HT-29 (cell line): ENCODE results near the gene KLHL22. TPM values are rescaled to one million over a fixed set of nuclear protein-coding genes. Genes with fewer than 3 reads are reported as not detected.
"Not testable (repeated sequence)": the region's sequence is repeated elsewhere in the genome, so short reads cannot be mapped to it uniquely, and the experiment has no call there.

Experiments
- DNase-seq: peaks from one replicate; pipeline ENCODE4 v3.0.0-alpha.2; 2015; ENCODE audit warnings: low spot score
- total RNA-seq: library from RNA; depleted of rRNA; stranded (reverse); fragments of >200 nt; shearing (Covaris generic); gene quantifications from 2 replicates; pipeline ENCODE4 v1.2.3, GENCODE V29; 2014

Gene KLHL22
- total RNA-seq, 1 experiment from 2014 or later = 15.7 TPM

DNA sequence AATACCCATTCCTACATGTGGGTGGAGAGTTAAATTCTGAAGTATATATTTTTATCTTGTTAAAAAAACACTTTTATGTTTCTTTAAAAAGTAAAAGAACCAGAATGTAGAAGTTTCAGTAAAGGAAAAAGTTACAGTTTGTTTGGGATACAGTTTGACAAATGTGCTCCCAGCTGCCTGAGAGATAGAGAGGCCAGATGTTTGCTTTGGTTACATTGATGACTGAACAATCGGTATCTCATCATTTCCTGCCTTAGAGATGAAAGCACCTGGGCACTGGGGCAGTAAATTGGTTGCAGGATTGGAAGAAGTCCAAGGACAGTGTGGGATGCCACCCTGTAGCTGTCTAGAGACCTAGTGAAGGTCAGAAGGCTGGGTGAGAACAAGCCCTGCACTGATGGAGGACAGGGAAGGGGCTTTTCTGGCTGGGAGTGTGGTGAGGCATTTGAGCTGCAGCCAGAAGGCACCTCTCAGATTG lies 28.4 kb upstream of the KLHL22 start:
- no peak for DNase-seq

DNA sequence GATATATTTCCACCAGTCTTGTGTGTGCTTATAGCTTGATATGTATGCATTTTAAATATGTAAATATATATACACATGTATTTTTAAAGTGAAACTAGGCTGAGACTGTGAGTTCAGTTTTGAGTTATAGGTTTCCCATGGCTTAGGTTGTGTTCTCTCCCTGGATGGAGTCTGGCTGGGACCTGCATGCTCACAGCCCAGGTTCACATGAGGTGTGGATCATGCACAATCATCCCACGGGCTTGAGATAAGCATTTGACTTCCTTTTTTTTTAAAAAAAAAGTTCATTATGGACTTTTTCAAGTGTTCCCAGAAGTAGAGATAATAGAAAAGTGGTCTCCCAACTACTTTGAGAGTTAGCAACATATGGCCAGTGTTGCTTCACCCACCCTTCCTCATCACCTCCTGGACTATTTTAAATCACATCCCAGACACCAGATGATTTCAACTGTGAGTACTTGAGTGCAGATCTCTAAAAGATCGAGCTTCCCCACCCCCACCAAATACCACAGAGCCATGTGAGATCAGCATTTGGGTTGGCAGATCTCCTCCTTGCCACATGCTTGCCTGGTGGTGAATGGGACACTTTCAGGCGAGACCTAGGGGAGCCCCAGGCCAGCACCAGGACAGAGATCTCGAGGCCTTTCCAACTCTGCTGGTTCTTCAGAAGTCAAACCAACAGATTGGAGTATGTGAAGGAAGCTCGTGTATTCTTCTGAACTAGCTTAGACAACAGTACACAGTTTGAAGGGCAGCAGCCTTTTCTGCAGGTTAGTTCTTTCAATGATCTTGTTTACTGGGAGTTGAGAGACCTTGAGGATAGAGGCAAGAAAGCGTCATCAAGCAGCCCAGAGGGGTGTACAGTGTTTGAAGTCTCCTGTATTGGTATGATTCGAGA lies 27.7 kb upstream of the KLHL22 start:
- no peak for DNase-seq

DNA sequence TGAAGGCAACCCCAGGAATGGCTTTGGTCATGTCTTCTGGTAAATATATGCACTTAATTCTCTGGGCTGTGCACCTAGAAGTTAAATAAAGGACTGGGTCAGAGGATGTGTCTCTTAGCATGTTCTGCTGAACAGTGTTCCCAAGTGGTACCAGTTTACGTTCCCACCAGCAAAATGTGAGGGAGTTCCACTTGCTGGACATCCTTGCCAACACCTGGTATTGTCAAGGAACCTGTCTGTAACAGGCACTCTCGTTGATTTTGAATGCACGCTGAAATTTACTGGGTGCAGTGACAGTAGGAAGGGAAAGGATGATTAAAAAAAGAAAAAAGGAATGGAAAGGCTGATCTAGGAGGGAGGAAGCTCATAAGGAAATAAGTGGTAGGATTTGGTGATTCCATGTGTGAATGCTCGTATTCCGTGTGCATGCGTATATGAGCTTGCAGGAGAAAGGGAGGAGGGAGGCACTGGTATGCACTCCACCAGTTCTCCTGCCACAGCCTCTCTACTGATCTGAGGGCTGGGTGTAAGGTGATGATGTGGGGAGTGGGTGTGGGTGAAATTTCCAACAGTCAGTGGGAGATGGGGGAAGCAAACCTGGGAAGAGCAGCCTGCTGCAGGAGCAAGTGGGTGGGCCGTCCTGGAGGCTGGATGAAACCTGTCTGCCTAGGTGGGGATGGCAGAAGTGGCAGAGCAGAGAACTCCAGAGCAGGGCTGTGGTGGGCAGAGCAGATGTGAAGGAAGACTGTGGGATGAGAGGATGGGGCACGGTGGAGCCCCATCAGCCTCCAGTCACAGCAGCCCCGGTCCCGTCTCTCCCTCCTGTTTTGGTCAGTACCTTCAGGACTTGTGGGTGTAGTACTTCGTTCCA lies 26.8 kb upstream of the KLHL22 start:
- no peak for DNase-seq

DNA sequence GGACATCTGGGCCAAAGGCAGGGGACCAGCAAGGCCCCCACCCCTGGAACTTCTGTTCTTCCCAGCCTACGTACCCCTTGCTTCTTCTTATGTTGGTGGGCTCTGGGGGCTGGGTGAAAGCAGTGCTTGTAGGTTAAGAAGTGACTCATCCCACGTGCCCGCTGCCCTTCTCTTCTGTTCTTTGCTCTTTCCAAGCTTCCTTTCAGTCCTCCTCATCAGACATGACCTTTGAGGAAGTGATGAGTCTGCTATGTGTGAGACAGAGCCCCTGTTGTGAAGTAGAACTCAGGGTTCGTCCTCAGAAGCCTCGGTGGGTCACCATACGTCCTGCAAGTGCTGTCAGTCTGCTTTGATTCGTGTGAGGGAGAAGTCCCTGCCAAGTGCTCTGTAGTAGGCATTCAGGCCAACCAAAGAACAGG lies 24.5 kb upstream of the KLHL22 start:
- DNase-seq = no peak

DNA sequence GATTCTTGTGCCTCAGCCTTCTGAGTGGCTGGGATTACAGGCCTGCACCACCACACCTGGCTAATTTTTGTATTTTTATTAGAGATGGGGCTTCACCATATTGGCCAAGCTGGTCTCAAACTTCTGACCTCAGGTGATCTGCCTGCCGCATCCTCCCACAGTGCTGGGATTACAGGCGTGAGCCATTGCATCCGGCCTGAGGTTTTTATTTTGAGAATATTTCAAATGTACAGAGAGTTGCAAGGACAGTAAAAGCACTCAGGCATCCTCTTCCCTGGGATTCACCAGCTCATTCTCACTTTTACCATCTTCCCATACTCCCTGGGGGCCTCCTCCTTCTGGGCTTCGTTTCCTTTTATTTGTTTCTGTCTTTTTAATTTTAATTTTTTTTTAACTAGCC lies 24.0 kb upstream of the KLHL22 start:
- DNase-seq = no peak

DNA sequence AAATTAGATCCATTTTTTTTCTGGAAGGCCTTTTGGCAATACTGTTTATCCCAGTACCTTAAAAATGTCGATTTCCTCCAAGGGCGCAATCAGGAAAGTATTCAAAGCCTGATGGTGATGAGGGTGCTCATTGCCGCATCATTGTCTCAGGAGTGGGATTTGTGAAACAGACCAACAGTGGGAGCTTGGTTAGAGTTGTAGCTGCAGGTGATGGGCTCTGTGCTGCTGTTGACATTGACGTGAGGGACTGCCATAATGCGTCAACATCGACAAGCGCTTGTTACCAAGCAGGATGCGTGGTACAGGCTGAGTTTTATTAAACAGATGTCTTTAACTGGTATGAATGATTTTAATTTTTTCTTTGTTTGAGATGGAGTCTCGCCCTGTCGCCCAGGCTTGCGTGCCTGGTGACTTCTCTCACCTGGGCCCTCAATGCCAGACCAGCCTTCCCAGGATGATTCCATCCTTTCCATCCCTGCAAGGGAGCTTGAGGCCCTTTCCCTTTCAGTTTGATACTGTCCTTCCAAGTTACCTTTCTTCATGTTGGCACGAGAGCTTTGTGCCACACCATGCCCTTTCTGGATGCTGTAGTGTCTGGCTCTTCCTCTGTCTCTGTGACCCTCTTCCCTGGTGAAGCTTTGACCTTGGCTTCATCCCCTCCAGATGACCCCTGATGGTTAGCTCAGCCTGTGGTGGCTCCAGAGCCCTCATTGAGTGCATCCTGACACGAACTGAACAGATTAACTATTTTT lies 22.4 kb upstream of the KLHL22 start:
- no peak for DNase-seq

DNA sequence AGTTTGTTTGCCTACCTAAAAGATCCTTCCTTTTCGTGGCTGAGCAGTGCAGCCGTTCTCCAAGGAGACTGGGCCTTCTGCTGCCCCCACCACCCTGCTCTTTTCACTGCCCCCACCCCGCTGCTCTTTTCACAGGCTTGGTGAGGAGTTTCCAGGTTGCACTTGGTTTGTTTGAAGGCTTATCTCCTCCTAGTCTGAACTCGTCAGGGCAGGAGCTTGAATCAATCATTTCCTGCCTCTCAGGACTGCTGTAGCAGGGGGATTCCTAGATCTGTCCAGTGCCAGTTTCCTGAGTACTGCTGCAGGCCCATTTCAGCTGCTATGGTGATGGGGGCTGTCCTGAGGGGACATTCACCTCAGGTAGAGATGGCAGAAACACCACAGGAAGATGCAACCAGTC lies 21.8 kb upstream of the KLHL22 start:
- DNase-seq = no peak

DNA sequence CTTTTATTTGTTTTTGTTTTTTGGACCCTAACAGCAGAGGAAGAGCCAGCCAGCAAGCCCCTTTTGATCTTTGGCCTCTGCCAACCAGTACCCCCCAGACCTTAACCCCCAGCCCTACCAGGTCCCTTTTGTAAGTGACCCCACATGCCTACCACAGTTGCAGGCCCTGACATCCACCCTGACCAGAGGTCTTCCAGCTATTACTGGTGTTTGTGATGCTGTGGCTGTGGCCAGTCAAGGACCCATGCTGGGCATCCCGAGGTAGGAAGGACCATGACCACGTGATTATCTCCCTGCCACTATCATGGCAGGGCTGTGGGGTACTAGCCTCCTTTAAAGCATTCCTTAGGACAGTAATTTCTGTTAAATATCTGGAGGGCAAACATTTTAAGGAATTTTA lies 20.8 kb upstream of the KLHL22 start:
- no peak for DNase-seq

DNA sequence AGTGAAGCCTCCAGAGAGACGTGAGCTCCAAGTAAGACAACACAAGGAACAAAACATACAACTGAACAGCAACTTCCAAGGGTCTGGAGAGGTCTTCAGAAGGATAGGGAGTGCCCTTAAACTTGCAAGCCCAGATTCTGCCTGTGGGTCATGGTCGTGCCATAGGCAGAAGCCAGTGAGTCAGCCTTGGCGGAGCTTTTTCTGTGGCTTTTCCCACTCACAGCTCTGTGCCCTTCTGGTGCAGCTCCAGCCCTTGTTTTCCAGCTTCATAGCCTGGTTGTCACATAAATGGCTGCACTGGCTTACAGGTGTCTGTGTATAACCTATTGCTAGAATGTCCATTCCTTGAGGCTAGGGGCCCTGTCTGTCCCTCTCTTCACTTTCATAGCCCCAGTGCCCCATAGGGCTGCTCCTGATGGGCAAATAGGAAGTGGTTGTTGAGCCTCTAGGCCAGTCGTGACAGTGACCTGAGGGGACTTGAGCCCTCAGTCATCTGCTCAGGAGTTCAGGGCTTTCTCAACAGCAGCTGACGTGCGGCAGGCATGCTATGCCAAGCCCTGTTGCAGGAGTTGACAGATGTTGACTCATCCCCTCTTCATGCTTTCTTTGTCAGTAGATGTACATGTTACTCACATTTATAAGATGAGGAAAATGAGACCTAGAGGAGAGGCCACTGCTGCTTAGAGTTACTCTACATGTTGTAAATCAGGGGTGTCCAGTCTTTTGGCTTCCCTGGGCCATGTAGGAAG lies 19.2 kb upstream of the KLHL22 start:
- no peak for DNase-seq

DNA sequence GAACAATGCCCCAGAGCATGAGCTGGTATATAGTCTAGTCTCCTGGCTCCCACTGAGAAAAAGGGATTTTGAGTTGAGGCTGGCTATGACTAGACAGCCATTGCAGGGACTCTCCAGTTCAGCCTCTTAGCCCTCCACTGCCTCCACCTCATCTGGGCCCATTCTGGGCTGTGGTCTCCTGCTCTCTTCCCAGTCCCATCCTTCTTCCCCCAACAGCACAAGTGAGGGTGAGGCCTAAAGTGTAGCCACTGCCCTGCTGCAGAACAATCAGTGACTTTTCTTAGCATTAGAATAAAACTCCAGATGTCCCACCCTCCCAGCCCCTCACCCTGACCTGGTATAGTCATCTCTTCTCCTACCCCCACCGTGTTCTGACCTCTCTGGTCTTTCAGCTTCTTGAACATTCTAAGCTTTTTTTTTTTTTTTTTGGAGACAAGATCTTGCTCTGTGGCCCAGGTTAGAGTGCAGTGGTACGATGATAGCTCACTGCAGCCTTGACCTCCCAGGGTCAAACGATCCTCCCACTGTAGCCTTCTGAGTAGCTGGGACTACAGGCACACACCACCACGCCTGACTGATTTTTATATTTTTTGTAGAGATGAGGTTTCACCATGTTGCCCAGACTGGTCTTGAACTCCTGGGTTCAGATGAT lies 16.1 kb upstream of the KLHL22 start:
- DNase-seq = no peak

DNA sequence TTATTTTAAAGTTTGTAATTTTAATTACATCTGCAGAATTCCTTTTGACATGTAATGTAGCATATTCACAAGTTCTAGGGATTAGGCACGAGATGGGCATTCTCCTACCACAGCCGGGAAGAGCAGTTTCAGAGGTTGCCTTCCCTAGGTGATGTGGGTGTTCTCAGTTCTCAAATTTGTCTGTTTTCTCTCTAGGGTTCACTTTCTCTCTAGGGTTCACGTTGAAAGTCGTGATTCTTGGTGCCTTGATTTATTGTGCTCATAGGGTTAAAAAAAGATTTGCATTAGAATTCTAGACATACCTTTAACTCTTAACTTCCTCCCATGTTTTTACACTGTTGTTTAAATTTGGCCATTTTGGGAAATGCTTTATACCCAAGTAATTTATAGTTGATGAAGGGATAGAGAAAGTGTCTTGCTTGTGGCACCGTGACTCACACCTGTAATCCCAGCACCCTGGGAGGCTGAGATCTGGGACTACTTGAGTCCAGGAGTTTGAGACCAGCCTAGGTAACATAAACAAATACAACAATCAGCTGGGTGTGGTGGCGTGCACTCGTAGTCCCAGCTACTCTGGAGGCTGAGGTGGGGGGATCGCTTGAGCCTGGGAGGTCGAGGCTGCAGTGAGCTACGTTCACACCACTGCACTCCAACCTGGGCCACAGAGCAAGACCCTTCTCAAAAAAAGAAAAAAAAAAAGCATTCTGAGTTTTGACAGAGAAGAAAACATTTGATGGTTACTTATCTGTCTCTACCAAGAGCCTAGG lies 15.4 kb upstream of the KLHL22 start:
- DNase-seq = no peak

DNA sequence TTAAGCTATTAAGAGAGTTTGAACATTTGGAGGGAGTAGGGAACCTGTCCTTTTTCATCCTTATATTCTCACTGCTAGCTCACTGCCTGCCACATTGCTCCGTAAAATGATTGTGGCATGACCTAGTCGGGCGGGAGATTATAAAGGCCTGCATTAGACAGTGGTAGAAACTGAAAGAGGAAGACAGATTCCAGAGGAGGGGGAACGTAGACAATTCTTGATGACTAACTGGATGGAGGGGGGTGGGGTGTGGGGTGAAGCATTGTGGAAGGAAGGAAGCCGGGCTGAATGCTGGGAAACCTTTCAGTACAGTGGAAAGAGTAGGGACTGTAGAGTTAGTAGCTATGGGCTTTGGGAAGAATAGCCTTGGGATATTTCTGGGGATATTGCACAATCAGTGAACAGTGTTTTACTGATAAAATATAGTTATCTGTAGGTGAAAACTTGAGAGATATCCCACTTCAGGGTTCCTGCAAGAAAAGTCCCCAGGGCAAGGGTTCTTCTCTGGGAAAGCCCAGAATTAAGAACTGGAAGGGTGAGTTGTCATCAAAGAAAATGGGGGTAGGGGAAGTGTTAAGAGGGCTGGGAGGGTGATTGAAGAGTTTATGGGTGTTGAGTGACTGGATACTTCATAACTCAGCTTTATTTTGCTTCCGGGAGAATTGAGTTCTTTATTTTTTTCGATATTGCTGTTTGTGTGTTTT lies 13.9 kb upstream of the KLHL22 start:
- DNase-seq = peak; percentile 95

DNA sequence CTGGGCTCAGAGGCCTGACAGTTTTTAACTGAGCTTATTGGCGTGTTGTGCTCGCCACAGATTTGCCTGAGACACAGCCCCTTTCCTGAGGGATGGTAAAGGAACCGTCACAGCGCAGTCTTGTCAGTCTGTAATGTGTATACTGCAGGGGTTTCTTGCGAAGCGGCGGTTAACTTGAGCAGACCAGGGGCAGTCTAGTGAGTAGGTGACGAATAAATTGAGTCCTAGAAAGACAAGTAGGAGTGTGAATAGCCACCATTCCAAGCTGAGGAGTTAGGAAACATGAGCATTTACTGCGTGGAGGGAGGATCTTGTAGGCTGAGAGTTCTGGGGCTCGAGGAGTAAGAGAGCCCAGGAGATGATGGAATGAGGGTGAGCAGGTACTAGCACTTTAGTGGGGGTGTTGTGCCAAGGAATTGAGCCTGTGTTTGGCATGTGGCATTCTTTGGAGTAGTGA lies 13.2 kb upstream of the KLHL22 start:
- peak; percentile 50 for DNase-seq

DNA sequence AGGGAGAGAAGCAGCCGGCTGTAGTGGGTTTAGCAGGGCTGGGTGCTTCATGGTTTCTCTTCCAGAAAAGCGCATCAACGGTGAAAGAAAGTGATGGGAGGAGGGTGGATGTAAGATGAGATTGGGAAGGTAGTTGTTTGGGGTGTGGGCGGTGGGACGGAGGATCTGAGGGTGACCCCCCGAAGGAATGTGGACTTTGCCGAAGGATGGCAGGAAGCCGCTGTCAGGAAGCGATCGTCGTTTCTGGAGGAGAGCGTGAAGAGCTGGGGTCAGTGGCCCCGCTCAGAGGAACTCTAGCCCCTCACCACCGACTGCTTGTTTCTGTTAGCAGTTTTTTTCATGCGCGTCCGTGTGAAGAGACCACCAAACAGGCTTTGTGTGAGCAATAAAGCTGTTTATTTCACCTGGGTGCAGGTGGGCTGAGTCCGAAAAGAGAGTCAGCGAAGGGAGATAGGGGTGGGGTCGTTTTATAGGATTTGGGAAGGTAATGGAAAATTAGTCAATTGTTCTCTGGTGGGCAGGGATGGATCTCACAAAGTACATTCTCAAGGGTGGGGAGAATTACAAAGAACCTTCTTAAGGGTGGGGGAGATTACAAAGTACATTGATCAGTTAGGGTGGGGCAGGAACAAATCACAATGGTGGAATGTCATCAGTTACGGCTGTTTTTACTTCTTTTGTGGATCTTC lies 12.6 kb upstream of the KLHL22 start:
- DNase-seq = not testable (repeated sequence)

DNA sequence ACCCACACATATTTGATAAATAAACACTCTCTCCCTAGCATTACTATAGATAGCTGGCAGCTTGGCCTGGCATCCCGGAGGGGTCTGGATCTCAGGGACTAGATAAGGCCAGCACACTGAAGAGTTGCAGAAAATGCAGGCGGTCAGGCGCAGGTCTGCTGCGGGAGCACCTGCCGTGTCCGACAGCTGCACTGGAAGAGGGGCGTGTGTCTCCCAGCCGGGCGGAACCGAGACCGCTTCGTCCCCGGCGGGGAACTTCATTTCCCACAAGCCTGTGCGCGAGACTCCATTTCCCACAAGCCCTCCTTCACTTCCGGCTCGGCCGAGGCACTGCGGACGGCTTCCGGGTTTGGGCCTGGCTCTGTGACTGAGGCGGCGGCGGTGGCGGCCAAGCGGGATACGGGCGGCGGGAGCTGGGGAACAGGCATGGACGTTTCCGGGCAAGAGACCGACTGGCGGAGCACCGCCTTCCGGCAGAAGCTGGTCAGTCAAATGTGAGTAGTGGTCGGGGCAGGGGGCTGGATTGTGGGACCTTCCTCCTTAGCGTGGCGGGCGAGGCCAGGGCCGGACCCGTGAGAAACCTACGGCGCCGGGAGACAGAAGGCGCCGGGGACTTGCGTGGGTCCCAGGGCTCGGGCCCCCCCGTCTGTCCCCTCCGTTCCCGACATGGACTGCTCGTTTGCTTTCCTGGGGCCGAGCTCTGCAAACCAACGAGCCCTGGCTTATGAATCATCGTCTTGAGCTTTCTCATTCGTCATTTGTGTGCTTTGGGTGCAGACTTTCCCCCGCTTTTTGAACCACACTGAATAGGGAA lies 11.9 kb upstream of the KLHL22 start, which contains the start of gene MED15:
Gene MED15, plus strand, starts transcription at position 358 of the 814 bp plus-strand sequence. Its CDS starts 69 bp downstream, at position 427.
- peak; percentile 93 for DNase-seq

DNA sequence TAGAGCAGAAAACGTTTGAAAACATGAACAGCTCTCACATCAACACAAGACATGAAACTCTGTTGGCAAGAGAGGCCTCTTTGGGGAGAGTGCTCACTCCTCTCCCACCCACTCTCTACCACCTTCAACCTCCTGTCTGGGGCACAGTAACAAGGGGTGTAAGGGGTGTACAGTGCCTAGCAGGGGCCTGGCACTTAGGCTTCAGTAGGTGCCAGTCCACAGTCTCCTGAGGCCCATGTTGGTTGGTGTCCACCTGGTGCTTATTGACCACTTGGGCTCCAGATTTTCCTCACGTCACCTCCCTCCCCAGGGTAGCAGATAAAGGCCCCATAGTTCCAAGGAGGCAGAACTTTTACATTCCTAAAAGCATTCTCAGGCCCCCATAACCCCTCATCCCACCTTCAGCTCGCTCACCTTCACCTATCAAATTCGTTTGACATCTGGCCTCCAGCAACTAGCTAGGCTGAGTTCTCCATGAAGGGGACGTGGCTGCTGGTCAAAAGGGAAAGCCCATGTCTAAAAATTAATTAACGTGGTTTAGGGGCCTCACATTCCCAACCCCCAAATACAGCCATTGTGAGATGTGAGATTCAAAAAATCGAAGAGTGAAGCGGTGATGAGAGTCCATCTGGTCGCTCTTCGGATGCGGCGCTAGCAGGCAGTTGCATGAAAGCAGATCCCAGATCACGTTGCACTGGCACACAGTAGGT lies 11.1 kb upstream of the KLHL22 start:
- DNase-seq = no peak
